ENCODE measurements around the gene GATA6. TPM values are rescaled to one million over a fixed set of nuclear protein-coding genes. Genes with fewer than 3 reads are reported as not detected.

GATA6 gene
- polyA plus RNA-seq (2012; ENCODE audit: insufficient read length, low read depth) = 8.8 TPM

- TF ChIP-seq SIN3A (IDR thresholded peaks at IDR 0.05; ENCODE audit: borderline replicate concordance, insufficient read depth, low read length) = no peak
- no peak for TF ChIP-seq TAF1 (IDR thresholded peaks at IDR 0.05; ENCODE audit: borderline replicate concordance, insufficient read depth, low read length)
- peak; percentile 9 for TF ChIP-seq FOXP2 (optimal IDR thresholded peaks at IDR 0.05; ENCODE audit: borderline replicate concordance, extremely low read depth, extremely low read length, insufficient read depth)
- no peak for TF ChIP-seq REST (IDR thresholded peaks at IDR 0.05; ENCODE audit: insufficient read depth in 1 of 2, low read depth in 2 of 2, low read length in 2 of 2)
- TF ChIP-seq POLR2AphosphoS5 (IDR thresholded peaks at IDR 0.05; ENCODE audit: low read depth, low read length) = no peak
These were observed at the start of gene GATA6 for GRCh38 chr18:22169011-22169888. Gene GATA6 (plus strand): TSS chr18:22169589. CDS start chr18:22171145, 1,556 bp downstream.

DNA sequence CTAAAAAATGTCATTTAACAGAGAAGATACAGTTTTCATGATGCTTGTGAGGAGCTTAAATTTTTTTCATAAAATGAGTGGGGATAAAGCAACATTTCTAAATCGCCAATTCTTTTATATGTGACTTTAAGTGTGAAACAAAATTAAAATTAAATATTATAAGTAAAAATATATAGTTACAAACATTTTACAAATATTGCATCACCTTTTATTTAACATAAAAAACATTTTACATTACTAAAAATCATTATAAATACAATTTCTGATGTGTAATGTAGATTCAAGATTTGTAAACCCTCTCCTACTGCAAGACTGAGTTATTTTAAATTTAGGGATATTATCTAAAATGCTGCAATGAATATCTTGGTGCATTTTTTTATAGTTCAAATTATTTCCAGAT is 44.4 kb upstream of the GATA6 start:
- no peak for TF ChIP-seq POLR2AphosphoS5 (IDR thresholded peaks at IDR 0.05; ENCODE audit: low read depth, low read length)
- no peak for TF ChIP-seq SIN3A (IDR thresholded peaks at IDR 0.05; ENCODE audit: borderline replicate concordance, insufficient read depth, low read length)
- no peak for TF ChIP-seq REST (IDR thresholded peaks at IDR 0.05; ENCODE audit: insufficient read depth in 1 of 2, low read depth in 2 of 2, low read length in 2 of 2)
- no peak for TF ChIP-seq TAF1 (IDR thresholded peaks at IDR 0.05; ENCODE audit: borderline replicate concordance, insufficient read depth, low read length)
- no peak for TF ChIP-seq FOXP2 (optimal IDR thresholded peaks at IDR 0.05; ENCODE audit: borderline replicate concordance, extremely low read depth, extremely low read length, insufficient read depth)

- no peak for TF ChIP-seq TAF1 (IDR thresholded peaks at IDR 0.05; ENCODE audit: borderline replicate concordance, insufficient read depth, low read length)
- no peak for TF ChIP-seq SIN3A (IDR thresholded peaks at IDR 0.05; ENCODE audit: borderline replicate concordance, insufficient read depth, low read length)
- no peak for TF ChIP-seq REST (IDR thresholded peaks at IDR 0.05; ENCODE audit: insufficient read depth in 1 of 2, low read depth in 2 of 2, low read length in 2 of 2)
- no peak for TF ChIP-seq POLR2AphosphoS5 (IDR thresholded peaks at IDR 0.05; ENCODE audit: low read depth, low read length)
- no peak for TF ChIP-seq FOXP2 (optimal IDR thresholded peaks at IDR 0.05; ENCODE audit: borderline replicate concordance, extremely low read depth, extremely low read length, insufficient read depth)
These were observed 40.4 kb upstream of the GATA6 start for GRCh38 chr18:22128954-22129353.

- TF ChIP-seq SIN3A (IDR thresholded peaks at IDR 0.05; ENCODE audit: borderline replicate concordance, insufficient read depth, low read length) (no peak), POLR2AphosphoS5 (IDR thresholded peaks at IDR 0.05; ENCODE audit: low read depth, low read length) (no peak), REST (IDR thresholded peaks at IDR 0.05; ENCODE audit: insufficient read depth in 1 of 2, low read depth in 2 of 2, low read length in 2 of 2) (no peak)
These were observed 39.6 kb upstream of the GATA6 start for GRCh38 chr18:22129778-22130177.
